HG03520 (cell line): ENCODE measurements around the gene INHBE.
"Not testable (repeated sequence)": the region's sequence is repeated elsewhere in the genome, so short reads cannot be mapped to it uniquely, and the experiment has no call there.

Source experiments
- ATAC-seq: cut with Tn5 transposase; IDR thresholded peaks from one replicate; pipeline ENCODE4 v1.9.1; 2021; ENCODE audit warnings: mild to moderate bottlenecking, moderate library complexity; ENCODE audit not compliant: unreplicated experiment

Gene INHBE, protein sequence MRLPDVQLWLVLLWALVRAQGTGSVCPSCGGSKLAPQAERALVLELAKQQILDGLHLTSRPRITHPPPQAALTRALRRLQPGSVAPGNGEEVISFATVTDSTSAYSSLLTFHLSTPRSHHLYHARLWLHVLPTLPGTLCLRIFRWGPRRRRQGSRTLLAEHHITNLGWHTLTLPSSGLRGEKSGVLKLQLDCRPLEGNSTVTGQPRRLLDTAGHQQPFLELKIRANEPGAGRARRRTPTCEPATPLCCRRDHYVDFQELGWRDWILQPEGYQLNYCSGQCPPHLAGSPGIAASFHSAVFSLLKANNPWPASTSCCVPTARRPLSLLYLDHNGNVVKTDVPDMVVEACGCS

DNA sequence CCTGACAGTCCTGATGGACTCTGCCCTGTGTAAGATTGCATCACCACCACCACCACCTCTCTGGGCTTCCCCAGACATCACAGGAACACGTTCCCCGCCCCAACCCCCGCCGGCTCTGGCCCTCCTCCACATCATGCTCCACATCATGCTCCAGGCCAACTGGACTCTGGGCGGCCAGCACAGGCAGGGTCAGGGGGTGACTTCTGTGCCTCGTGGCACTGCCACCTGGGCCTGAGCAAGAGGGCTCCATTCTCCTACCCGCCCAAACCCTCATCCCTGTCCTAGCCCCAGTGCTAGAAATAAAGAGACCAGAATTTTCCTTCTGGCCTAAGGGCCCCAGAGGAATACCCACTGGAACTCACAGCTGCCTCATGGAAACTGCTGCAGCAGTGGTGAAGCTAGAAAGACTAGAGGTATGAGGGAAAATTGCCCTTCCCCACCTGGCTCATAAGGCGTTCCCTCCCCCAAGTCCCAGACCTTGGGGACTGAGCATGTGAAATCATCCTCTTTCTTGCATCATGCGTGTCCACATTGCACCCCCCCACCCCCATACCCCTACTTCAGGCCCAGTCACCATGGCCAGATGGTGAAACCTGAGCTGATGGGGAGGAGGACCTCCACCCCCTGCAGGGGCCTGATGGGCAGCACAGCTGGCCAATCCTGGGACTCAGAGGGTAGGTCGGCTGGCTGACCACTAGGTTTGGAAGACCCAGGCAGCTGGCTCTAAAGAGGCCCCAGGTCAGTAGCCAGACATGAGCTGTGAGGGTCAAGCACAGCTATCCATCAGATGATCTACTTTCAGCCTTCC is at the start of gene INHBE:
INHBE (plus strand) TSS at position 742 of the 808 bp plus-strand sequence. CDS start 230 bp downstream, outside the sequence.
- ATAC-seq: no peak

DNA sequence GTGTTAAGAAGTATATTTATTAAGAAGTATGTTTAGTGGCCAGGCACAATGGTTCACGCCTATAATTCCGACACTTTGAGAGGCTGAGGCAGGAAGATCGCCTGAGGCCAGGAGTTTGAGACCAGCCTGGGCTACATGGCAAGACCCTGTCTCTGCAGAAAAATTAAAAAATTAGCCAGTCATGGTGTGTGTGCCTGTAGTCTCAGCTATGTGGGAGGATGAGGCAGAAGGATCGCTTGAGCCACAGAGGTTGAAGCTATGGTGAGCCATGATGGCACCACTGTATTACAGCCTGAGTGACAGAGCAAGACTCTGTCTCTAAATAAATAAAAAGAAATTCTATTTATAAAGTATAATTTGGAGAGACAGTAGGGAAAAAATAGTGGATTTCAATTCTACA is 44.6 kb upstream of the INHBE start:
- ATAC-seq: no peak

DNA sequence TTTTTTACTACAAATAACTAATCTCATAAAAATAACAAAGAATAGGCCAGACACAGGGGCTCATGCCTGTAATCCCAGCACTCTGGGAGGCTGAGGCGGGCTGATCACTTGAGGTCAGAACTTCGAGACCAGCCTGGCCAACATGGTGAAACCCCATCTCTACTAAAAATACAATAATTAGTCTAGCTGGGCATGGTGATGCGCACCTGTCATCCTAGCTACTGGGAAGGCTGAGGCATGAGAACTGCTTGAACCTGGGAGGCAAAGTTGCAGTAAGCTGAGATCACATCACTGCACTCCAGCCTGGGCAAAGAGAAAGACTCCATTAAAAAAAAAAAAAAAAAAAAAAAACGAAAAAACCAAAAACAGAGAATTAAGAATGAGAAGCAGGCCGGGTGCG is 40.9 kb upstream of the INHBE start:
- ATAC-seq: not testable (repeated sequence)

DNA sequence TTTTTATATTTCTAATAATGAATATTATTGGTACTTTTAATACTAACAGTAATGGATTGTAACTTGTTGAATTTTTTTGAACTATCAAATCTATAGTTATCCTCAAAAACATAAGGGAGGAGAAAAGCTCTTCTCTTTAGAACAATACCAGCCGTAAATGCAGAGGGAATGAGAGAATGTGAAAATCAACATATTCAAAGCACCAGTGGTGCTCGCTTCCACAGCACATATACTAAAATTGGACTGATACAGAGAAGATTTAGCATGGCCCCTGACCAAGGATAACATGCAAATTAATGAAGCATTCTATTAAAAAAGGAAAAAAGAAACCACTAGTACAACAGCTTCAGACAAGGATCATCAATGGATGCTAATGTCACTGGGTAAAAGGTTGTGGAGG is 40.0 kb upstream of the INHBE start:
- no peak for ATAC-seq

DNA sequence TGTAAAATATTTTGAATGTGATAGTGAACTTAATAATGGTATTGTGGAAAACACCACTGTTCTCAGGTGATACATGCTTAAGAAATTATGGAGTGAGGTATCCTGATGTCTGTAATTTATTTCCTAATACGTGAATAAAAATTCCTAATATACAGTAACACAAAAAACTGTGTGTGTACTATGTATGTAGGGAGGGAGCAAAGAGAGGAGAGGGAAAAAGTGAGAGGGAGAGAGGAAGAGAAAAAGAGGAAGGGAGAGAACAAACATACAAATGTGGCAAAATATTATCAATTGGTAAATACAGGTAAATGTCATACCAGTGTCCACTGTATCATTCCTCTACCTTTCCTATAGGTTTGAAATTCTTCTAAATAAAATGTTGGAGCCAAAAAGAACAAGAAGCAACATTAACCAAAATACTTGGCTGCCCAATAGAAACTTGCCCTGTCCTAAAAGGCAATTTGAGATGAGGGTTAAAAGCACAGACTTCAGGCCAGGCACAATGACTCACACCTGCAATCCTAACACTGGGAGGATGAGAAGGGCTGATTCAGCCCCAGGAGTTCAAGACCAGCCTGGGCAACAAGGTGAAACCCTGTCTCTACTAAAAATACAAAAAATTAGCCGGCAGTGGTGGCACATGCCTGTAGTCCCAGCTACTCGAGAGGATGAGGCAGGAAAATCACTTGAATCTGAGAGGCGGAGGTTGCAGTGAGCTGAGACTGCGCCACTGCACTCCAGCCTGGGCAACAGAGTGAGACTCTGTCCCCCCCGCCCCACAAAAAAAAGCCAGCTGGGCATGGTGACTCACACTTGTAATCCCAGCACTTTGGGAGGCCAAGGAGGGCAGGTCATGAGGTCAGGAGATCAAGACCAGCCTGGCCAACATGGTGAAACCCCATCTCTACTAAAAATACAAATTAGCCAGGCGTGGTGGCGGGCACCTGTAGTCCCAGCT is 38.8 kb upstream of the INHBE start:
- no peak for ATAC-seq

DNA sequence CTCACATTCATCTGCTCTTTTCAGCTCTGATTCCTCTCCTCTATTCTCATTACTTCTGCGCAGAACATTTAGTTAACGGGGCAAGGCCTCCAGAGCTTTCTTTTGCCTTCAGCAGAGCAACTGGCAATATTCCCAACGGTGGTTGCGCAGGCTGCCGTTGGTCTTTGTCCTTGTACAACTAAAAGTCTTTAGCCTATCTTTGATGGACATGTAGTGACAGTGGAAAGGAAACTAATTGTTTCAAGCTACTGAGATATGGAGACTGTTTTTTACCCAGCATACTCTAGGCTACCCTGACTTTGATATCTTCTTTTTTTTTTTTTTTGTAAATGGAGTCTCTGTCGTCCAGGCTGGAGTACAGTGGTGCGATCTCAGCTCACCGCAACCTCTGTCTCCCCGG is 36.9 kb upstream of the INHBE start:
- no peak for ATAC-seq

DNA sequence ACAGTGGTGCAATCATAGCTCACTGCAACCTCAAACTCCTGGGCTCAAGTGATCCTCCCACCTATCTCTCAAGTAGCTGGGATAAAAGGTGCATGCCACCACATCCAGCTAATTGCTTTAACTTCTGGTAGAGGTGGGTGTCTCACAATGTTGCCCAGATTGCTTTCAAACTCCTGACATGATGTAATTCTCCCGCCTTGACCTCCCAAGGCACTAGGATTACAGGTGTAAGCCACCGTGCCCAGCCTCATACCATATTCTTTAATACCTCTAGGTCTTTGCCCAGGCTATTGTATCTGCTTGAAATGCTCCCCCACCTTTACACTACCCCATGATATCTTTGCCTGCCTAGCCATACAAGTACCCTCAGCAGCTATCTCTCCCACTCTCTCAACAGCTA is 35.6 kb upstream of the INHBE start:
- no peak for ATAC-seq

DNA sequence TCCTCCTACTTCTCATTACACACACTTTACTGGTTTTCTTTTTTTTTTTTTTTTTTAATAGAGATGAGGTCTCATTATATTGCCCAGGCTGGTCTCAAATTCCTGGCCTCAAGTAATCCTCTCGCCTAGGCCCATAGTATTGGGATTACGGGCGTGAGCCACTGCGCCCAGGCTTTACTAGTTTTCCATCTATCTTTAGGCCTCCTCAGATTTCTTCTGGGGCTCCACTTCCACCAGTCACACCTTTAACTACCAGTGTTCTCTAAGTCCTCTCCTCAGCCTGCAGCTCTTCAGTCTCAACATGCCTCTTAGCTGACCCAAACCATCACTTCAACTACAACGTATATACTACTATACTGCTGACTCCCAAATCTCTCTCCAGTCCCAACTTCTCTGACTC is 34.6 kb upstream of the INHBE start:
- no peak for ATAC-seq

DNA sequence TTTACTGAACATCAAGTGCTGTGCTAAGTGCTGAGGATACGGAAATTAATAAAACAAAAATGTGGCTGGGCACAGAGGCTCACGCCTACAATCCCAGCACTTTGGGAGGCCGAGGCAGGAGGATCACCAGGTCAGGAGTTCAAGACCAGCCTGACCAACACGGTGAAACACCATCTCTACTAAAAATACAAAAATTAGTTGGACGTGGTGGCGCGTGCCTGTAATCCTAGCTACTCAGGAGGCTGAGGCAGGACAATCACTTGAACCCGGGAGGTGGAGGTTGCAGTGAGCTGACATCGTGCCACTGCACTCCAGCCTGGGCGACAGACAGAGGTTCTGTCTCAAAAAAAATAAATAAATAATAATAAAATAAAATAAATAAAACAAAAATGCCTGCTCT is 28.2 kb upstream of the INHBE start:
- ATAC-seq: not testable (repeated sequence)

DNA sequence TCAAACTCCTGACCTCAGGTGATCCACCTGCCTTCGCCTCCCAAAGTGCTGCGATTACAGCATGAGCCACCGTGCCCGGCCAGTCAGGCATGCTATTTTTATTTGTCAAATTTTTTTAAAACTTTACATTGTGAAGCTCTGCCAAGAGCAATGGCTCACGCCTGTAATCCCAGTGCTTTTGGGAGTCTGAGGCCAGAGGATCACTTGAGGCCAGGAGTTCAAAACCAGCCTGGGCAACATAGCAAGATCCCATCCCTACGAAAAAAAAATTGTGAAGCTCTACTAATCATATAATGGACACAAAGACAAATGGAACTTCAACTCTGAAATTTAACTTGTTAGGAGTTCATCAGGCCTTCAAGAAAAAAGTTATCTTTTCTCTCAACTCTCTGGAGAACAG is 26.1 kb upstream of the INHBE start:
- ATAC-seq: no peak

DNA sequence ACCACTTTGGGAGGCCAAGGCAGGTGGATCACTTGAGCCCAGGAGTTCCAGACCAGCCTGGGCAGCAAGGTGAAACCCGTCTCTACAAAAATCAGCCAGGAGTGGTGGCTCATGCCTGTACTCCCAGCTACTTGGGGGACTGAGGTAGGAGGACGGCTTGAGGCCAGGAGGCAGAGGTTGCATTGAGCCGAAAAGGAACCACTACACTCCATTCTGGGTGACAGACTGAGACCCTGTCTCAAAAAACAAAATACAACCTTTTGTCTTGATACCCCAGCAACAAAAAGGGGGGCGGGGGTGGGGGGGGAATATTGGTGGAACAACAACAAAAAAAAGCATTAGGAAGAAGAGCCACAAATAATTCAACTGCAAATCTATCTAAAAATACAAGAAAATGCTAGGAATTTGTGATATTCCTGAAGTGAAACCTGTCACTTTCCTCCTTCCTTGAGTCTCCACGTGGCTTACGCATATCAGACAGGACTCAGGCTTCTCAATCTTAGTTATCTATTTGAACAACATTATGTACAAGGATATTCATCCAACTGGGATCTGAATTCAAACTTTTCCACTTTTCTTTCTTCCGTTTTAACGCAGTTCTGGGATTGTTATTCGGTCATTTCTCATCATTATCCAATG is 25.5 kb upstream of the INHBE start:
- ATAC-seq: no peak

DNA sequence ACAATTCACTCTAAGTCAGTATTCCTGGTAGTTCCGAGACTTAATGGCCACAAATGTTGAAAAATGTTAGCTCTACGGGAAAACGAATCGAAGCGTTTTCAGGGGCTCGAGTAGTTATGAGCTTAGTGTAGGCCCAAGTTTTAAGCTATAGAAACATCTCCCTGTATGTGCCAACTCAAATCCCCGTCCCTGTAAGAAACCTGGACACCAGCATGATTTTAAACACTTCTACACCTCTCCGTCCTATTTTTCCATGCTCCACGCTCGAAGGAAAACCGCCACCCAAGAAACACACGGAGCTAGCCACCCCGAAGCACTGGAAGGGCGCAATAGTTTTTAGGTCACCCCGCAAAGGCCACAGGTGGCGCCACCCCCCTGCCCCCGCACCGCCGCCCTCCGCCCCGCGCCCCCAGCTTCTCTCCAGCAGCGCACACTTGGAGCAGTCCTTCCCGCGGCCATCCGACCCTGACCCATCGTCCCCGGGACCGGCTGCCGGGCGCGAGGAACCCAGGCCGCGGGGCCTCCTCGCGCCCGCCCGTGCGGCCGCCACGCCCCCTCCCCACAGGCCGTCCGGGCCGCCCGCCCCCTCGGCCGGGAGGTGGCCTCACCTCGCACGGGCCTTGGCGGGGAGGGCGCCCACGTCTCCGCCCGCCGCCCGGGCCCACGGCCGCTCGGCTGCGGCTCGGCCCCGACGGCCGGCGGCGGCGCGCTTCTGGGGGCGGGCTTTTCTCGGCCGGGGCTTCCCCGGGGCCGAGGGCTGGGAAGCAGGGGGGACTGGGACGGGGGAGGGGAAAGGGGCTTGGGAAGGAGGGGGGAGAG is 24.8 kb upstream of the INHBE start:
- peak; percentile 40 for ATAC-seq

DNA sequence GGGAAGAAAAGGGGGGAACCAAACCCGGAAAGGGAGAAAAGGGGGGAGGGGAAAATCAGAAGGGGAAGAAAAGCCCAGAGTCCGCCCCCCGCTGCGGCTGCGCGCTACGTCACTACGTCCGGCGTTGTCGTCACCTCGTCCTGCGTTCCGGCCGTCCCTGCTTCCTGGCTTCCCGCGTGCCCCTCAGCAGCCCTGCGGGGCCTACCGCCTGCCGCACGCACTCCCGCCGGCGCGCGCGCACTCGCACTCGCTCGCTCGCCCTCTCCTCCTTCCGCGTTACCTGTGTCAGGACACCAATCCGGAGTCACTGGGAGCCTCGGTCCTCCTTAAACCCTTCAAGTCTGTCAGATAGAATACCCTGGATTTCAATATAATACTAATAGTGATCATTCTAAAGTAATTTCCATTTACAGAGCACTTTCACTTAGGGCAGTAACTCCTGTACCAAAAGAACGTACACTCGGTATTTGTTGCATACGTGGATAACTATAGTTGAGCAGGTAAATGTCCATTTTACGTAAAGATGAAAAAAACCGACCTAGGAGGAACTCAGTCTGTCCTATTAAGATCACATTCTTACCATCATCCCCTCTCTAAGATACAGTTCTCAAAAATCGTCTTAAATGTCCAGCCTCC is 24.1 kb upstream of the INHBE start, which contains the start of gene R3HDM2:
R3HDM2 (minus strand) TSS at position 113 of the 636 bp plus-strand sequence. CDS start 120,615 bp downstream, outside the sequence.
- ATAC-seq: peak; percentile 89

DNA sequence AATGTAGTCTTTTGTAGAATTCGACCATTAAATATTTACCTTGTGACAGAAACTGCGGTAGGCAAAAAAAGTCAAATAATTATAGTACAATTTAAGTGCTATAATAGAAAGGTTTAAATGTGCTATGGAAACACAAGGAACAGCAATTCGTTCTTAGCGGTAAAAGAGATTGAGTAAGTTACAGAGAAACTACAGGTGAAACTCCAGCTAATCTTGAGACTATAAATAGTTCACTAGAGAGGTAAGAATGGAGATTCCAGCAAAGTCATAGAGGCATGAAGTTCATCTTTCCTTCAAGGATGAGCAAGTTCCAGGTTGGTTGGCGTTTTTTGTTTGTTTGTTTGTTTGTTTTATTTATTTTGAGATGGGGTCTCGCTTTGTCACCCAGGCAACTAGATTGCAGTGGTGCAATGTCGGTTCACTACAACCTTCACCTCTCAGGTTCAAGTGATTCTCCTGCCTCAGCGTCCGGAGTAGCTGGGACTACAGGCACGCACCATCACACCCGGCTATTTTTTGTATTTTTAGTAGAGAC is 23.4 kb upstream of the INHBE start:
- no peak for ATAC-seq

DNA sequence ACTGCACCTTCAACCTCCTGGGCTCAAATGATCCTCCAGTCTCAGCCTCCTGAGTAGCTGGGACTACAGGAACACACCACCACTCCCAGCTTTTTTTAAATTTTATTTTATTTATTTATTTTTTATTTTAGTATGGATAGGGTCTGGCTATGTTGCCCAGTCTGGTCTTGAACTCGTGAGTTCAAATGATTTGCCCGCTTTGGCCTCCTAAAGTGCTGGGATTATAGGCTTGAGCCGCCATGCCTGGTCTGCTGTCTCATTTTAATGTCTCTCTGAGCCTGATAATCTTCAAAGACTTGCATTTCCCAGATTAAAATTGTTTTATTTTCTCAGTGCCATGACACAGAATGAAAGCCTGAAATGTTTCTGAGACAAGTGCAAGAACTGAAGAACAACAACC is 21.7 kb upstream of the INHBE start:
- no peak for ATAC-seq

DNA sequence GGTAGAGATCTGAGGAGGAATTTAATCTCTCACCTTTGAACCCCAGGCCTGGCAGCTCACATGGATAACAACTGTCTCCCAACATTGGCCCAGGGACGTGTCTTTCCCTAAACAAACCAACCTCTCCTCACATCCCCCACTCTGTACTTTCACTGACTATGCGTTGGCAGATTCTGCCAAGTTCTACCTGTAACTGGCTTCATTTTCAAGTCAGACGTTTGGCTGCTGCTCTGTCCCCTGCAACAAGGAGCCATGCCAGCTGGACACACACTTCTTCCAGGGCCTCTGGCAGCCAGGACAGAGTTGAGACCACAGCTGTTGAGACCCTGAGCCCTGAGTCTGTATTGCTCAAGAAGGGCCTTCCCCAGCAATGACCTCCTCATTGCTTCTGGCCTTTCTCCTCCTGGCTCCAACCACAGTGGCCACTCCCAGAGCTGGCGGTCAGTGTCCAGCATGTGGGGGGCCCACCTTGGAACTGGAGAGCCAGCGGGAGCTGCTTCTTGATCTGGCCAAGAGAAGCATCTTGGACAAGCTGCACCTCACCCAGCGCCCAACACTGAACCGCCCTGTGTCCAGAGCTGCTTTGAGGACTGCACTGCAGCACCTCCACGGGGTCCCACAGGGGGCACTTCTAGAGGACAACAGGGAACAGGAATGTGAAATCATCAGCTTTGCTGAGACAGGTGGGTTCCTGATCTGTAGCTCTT is 20.4 kb upstream of the INHBE start, which contains the start of gene INHBC:
INHBC (plus strand) TSS at position 268 of the 707 bp plus-strand sequence; CDS start at position 371, 103 bp downstream.
- no peak for ATAC-seq

DNA sequence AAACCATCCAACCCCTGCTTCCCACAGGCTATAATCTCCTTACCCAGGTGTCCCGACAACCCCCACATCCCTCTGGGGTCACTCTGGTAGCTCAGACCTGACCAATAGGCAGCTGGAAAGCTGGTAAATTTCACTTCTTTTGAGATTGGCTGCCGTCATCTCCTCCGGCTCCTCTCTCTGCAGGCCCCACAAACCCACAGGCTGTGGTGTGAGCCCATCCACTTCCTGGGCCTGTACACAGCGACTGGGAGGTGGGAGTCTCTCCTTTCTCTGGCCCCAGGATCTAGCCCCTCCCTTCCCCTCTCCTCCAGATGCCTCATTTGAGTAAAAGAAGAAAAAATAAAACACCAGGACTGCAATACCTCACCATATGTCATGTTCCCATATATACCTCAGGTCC is 19.8 kb upstream of the INHBE start:
- ATAC-seq: no peak

DNA sequence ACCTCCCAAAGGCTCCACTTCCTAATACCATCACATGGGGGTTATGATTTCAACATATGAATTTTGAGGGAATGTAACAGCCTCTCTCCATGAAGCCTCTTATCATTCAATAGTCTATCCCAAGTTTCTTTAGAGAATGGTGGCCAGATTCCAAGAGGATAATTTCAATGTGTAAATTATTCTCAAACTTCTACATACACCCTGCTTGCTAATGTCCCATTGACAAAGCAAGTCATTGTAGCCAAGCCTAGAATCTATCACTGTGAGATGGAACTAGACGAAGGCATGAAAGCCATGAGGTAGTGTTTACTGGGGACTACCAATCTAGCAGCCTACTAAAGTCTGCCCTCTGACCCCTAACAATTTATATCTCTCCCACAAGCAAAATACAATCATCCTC is 16.7 kb upstream of the INHBE start:
- no peak for ATAC-seq
